HG03097 (cell line): ENCODE measurements around the gene DHX40.
A peak's percentile ranks its signal among the peaks of the same experiment; 100 is the strongest.
"Not testable (repeated sequence)": the region's sequence is repeated elsewhere in the genome, so short reads cannot be mapped to it uniquely, and the experiment has no call there.

ENCODE experiments used
- ATAC-seq: cut with Tn5 transposase; IDR thresholded peaks from one replicate; pipeline ENCODE4 v1.9.1; 2021; ENCODE audit not compliant: unreplicated experiment, low FRiP score

The DHX40 gene

GRCh38 chr17:59627770-59628171 lies 62.4 kb downstream of the DHX40 start:
- ATAC-seq, result no peak

DNA sequence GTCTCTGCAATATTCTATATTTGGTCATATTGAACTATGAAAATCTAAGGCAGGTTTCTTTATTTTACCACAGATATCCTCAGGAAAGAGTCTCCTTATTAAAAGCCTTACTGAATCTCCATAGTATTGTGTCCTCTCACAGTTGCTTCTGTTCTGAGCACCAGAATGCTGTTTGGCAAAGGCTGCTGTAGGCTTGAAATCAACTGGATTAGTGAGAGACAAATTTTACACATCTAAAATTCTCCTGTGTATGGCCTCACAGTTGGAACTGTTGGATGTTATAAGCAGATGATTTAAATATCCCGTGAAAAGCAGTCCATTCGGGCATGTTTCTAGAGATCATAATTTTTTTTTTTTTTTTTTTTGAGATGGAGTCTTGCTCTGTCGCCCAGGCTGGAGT lies 63.8 kb downstream of the DHX40 start:
- no peak for ATAC-seq

- ATAC-seq, result no peak
Observed at GRCh38 chr17:59631276-59631675, 65.9 kb downstream of the DHX40 start.

- ATAC-seq, result no peak
Observed at GRCh38 chr17:59632398-59632797, 67.0 kb downstream of the DHX40 start.

DNA sequence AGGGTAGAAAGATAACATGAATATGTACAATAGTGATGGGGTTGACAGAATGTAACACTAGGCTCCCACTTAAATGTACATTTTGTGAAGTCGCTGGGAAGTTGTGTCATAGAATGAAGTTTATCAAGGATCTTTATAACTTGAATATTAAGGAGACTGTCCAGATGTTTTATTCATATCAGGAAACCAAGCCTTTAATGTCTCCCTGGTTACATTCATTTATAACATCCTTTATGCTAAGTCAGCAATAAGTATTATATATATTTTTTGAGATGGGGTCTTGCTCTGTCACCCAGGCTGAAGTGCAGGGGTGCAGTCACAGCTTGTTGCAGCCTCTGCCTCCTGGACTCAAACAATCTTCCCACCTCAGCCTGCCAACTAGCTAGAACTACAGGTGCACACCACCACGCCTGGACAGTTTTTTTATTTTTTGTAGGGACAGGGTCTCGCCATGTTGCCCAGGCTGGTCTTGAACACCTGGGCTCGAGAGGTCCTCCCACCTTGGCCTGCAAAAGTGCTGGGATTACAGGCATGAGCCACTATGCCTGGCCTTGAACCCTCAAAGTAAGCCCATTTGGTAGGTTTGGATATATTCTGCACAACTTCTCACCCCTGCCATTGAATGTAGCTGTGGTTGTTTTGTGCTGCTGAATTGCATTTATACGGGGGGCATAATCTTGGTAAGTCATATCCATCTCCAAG lies 68.4 kb downstream of the DHX40 start:
- ATAC-seq, result no peak

DNA sequence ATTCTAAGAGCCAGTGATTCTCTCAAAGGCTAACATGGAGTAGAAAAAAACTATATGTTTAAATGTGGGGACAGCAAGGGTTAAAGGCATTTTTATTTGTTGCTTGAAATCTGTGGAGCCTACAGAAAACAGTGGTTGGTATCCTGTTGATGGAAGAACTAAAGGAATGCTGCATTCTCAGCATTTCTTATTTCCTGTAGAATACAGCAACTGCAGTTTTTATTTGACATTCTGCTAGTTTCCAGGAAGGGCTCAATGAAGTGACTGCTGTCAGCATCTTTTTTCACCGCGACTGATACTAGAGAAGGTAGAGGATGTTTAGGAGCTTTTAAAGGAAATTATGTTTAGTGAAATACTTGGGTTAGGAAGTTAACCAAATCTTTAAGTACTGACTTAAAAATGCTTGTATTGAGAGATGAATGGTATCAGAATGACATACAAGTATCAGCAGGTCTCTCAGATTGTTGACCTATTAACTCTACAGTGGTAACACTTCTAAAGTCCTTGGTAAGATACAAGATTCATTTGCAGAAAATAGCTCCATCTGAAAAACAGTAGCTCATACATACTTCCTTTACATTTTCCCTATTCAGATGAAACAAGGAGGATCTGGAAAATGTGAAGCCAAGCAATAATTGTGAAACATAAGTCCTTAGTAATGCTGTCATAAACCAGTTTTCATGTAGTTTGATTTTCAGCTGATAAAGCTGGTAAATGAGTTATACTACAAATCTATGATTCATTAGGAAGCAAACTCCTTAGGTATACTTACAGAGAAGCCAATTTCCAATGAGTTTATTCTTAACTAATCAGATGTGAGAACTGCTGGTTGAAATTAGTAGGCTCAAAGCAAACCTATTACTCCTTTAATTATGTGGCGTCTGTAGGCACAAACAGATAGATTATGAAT lies 69.5 kb downstream of the DHX40 start:
- ATAC-seq, result peak; percentile 59

GRCh38 chr17:59637611-59638310 lies 72.4 kb downstream of the DHX40 start:
- no peak for ATAC-seq

- ATAC-seq, result no peak
Observed at GRCh38 chr17:59638553-59638952, 73.1 kb downstream of the DHX40 start.

- no peak for ATAC-seq
Observed at GRCh38 chr17:59641799-59642484, 76.5 kb downstream of the DHX40 start.

- no peak for ATAC-seq
Observed at GRCh38 chr17:59642565-59642964, 77.2 kb downstream of the DHX40 start.

- no peak for ATAC-seq
Observed at GRCh38 chr17:59643159-59644140, 78.0 kb downstream of the DHX40 start.

DNA sequence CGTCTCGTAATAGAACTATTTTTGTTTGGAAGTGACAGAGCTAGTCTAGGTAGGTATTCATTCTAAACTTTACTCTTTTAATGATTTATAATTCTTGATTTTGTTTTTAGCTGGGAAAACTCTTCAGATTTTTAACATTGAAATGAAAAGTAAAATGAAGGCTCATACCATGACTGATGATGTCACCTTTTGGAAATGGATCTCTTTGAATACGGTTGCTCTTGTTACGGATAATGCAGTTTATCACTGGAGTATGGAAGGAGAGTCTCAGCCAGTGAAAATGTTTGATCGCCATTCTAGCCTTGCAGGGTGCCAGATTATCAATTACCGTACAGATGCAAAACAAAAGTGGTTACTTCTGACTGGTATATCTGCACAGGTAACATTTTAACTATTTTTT lies 81.9 kb downstream of the DHX40 start:
- no peak for ATAC-seq

DNA sequence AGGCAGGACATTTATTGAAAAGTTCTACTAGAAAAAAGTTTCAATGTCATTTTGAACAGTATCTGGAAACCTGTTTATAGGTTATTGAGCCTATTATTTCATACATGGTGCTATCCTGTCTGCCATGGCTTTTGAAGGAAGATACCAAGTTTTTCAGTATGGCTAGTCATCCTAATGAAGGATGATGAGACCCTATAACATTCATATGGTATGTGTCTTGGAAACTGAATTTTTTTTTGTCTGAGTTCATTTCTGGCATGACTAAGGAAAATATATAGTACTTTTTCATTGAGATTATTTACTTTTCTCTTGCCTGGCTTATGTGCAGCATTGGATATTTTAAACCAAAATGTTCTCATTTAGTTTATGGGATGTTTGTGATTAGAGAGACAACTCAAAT lies 84.5 kb downstream of the DHX40 start:
- ATAC-seq, result no peak

DNA sequence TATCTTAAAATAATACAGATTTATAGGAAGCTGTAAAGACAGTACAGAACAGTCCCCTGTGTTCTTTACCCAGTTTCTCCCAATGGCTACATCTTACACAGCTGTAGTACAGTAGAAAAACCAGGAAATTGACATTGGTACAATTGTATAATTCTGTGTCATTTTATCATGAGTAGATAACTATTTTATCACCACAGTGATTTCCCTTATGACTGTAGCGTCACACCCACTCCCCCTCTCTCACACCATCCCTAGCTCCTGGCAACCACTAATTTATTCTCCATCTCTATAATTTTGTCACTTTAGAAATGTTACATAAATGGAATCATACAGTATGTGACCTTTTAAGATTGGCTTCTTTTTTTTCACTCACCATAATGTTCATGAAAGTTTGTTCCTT lies 85.2 kb downstream of the DHX40 start:
- no peak for ATAC-seq

GRCh38 chr17:59651346-59651745 lies 85.9 kb downstream of the DHX40 start:
- ATAC-seq, result no peak

DNA sequence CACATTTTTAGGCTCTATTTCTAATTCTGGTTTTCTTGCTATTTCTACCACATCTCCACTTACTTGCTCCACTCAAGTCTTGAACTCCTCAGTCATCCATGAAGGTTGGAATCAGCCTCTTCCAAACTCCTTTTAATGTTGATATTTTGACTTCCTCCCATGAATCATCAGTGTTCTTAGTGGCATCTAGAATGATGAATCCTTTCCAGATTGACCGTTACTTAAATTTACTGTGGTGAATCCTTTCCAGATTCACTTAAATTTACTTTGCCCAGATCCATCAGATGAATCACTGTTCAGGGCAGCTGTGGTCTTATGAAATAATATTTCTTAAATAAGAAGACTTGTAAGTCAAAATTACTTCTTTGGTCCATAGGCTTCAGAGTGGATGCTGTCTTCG lies 86.7 kb downstream of the DHX40 start:
- no peak for ATAC-seq

GRCh38 chr17:59656624-59657023 lies 91.2 kb downstream of the DHX40 start:
- ATAC-seq, result not testable (repeated sequence)
